ENCODE data around the gene CAPRIN1.
A peak's percentile ranks its signal among the peaks of the same experiment; 100 is the strongest.
"Not testable (repeated sequence)": the region's sequence is repeated elsewhere in the genome, so short reads cannot be mapped to it uniquely, and the experiment has no call there.

Gene CAPRIN1

GRCh38 chr11:34063061-34063795, 11.7 kb downstream of the CAPRIN1 start:
- H3K56ac ChIP-seq (ENCODE audit: low read length), result no peak overlapping the region
- no peak overlapping the region for H3K27ac ChIP-seq (ENCODE audit: low read depth, low read length)
- H3K36me3 ChIP-seq (ENCODE audit: control insufficient read depth, insufficient read depth, low read length), result peaks cover 2% of the 10 kb centered on the region
- H4K8ac ChIP-seq (ENCODE audit: low read depth, low read length), result no peak overlapping the region
- peaks cover 90% of the 10 kb centered on the region for H3K79me2 ChIP-seq (ENCODE audit: control insufficient read depth, insufficient read depth, low read length)
- H2BK120ac ChIP-seq (ENCODE audit: low read depth, low read length), result no peak overlapping the region
- no peak overlapping the region for H3K4me3 ChIP-seq (ENCODE audit: low read length)
- H4K5ac ChIP-seq (ENCODE audit: low read length), result no peak overlapping the region
- H2BK15ac ChIP-seq (replicated peaks; ENCODE audit: low read depth), result no peak overlapping the region
- H3K4me1 ChIP-seq (ENCODE audit: control insufficient read depth, low read depth, low read length), result no peaks in the 10 kb centered on the region
- H3K9ac ChIP-seq (ENCODE audit: low read length), result no peak overlapping the region
- H3K18ac ChIP-seq (ENCODE audit: low read length), result no peak overlapping the region
- H2BK5ac ChIP-seq (ENCODE audit: low read length), result no peak overlapping the region
- WGBS (ENCODE audit: extremely low coverage, insufficient coverage, low lambda C conversion rate), result no CpG with 5 or more reads among the region's 2 CpGs
- no peak overlapping the region for H3K4ac ChIP-seq (ENCODE audit: low read depth, low read length)
- peaks cover 3% of the 10 kb centered on the region for H3K79me1 ChIP-seq (ENCODE audit: low read length)
- no peak overlapping the region for H3K4me2 ChIP-seq (ENCODE audit: low read length)
- DNase-seq, result no peak
- no peaks in the 10 kb centered on the region for H3K27me3 ChIP-seq (ENCODE audit: insufficient read depth, low read length, poor library complexity)
- no peak overlapping the region for H2AK5ac ChIP-seq (ENCODE audit: low read length)
- no peak overlapping the region for H3K23ac ChIP-seq (ENCODE audit: low read length)

- Histone ChIP-seq H3K23ac (ENCODE audit: low read length) (no peak overlapping the region), H2BK120ac (ENCODE audit: low read depth, low read length) (no peak overlapping the region), H3K27ac (ENCODE audit: low read depth, low read length) (no peak overlapping the region), H3K4ac (ENCODE audit: low read depth, low read length) (no peak overlapping the region), H4K8ac (ENCODE audit: low read depth, low read length) (no peak overlapping the region), H2BK15ac (replicated peaks; ENCODE audit: low read depth) (no peak overlapping the region), H3K4me1 (ENCODE audit: control insufficient read depth, low read depth, low read length) (no peaks in the 10 kb centered on the region), H2AK5ac (ENCODE audit: low read length) (no peak overlapping the region), H3K27me3 (ENCODE audit: insufficient read depth, low read length, poor library complexity) (no peaks in the 10 kb centered on the region), H3K56ac (ENCODE audit: low read length) (no peak overlapping the region), H4K5ac (ENCODE audit: low read length) (no peak overlapping the region), H3K36me3 (ENCODE audit: control insufficient read depth, insufficient read depth, low read length) (peaks cover 2% of the 10 kb centered on the region), H3K79me2 (ENCODE audit: control insufficient read depth, insufficient read depth, low read length) (peaks cover 85% of the 10 kb centered on the region), H3K9ac (ENCODE audit: low read length) (no peak overlapping the region), H3K18ac (ENCODE audit: low read length) (no peak overlapping the region), H2BK5ac (ENCODE audit: low read length) (no peak overlapping the region), H3K4me3 (ENCODE audit: low read length) (no peak overlapping the region), H3K79me1 (ENCODE audit: low read length) (peaks cover 3% of the 10 kb centered on the region), H3K4me2 (ENCODE audit: low read length) (no peak overlapping the region)
- no CpG with 5 or more reads among the region's 2 CpGs for WGBS (ENCODE audit: extremely low coverage, insufficient coverage, low lambda C conversion rate)
- DNase-seq, result no peak
Measured at GRCh38 chr11:34064291-34064690, 12.8 kb downstream of the CAPRIN1 start.

- Histone ChIP-seq H3K79me1 (ENCODE audit: low read length) (peaks cover 3% of the 10 kb centered on the region), H3K9ac (ENCODE audit: low read length) (no peak overlapping the region), H3K27me3 (ENCODE audit: insufficient read depth, low read length, poor library complexity) (no peaks in the 10 kb centered on the region), H3K4ac (ENCODE audit: low read depth, low read length) (no peak overlapping the region), H3K79me2 (ENCODE audit: control insufficient read depth, insufficient read depth, low read length) (peaks cover 84% of the 10 kb centered on the region), H3K56ac (ENCODE audit: low read length) (no peak overlapping the region), H2BK120ac (ENCODE audit: low read depth, low read length) (no peak overlapping the region), H2AK5ac (ENCODE audit: low read length) (no peak overlapping the region), H3K4me3 (ENCODE audit: low read length) (no peak overlapping the region), H2BK5ac (ENCODE audit: low read length) (no peak overlapping the region), H3K36me3 (ENCODE audit: control insufficient read depth, insufficient read depth, low read length) (peaks cover 2% of the 10 kb centered on the region), H3K4me2 (ENCODE audit: low read length) (no peak overlapping the region), H3K23ac (ENCODE audit: low read length) (no peak overlapping the region), H3K4me1 (ENCODE audit: control insufficient read depth, low read depth, low read length) (no peaks in the 10 kb centered on the region), H4K8ac (ENCODE audit: low read depth, low read length) (peak overlapping the region; percentile 76), H3K18ac (ENCODE audit: low read length) (no peak overlapping the region), H2BK15ac (replicated peaks; ENCODE audit: low read depth) (no peak overlapping the region), H3K27ac (ENCODE audit: low read depth, low read length) (no peak overlapping the region), H4K5ac (ENCODE audit: low read length) (no peak overlapping the region)
- DNase-seq, result peak; percentile 45
- no CpG with 5 or more reads among the region's 6 CpGs for WGBS (ENCODE audit: extremely low coverage, insufficient coverage, low lambda C conversion rate)
Measured at GRCh38 chr11:34065505-34066203, 14.1 kb downstream of the CAPRIN1 start.

DNA sequence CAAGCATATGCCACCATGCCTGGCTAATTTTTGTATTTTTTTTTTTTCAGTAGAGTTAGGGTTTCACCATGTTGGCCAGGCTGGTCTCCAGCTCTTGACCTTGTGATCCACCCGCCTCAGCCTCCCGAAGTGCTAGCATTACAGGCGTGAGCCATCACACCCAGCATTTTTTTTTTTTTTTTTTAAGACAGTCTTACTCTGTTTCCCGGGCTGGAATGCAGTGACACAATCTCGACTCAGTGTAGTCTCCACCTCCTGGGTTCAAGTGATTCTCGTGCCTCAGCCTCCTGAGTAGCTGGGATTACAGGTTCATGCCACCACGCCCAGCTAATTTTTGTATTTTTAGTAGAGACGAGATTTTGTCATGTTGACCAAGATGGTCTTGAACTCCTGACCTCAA, 15.2 kb downstream of the CAPRIN1 start:
- not testable (repeated sequence) for H3K23ac ChIP-seq (ENCODE audit: low read length); H3K56ac ChIP-seq (ENCODE audit: low read length); H3K4me3 ChIP-seq (ENCODE audit: low read length); H3K9ac ChIP-seq (ENCODE audit: low read length); H3K79me1 ChIP-seq (ENCODE audit: low read length); H2BK5ac ChIP-seq (ENCODE audit: low read length); H2BK120ac ChIP-seq (ENCODE audit: low read depth, low read length); H2BK15ac ChIP-seq (replicated peaks; ENCODE audit: low read depth); H3K36me3 ChIP-seq (ENCODE audit: control insufficient read depth, insufficient read depth, low read length); H4K5ac ChIP-seq (ENCODE audit: low read length); H3K4me1 ChIP-seq (ENCODE audit: control insufficient read depth, low read depth, low read length); H4K8ac ChIP-seq (ENCODE audit: low read depth, low read length); H2AK5ac ChIP-seq (ENCODE audit: low read length); H3K18ac ChIP-seq (ENCODE audit: low read length); DNase-seq; H3K27ac ChIP-seq (ENCODE audit: low read depth, low read length); H3K4me2 ChIP-seq (ENCODE audit: low read length); H3K27me3 ChIP-seq (ENCODE audit: insufficient read depth, low read length, poor library complexity); H3K4ac ChIP-seq (ENCODE audit: low read depth, low read length)
- H3K79me2 ChIP-seq (ENCODE audit: control insufficient read depth, insufficient read depth, low read length), result peaks cover 82% of the 10 kb centered on the region
- WGBS (ENCODE audit: extremely low coverage, insufficient coverage, low lambda C conversion rate), result no CpG with 5 or more reads among the region's 8 CpGs

- Histone ChIP-seq H2BK120ac (ENCODE audit: low read depth, low read length) (no peak overlapping the region), H3K79me2 (ENCODE audit: control insufficient read depth, insufficient read depth, low read length) (peaks cover 80% of the 10 kb centered on the region), H2AK5ac (ENCODE audit: low read length) (no peak overlapping the region), H3K4me1 (ENCODE audit: control insufficient read depth, low read depth, low read length) (no peaks in the 10 kb centered on the region), H3K79me1 (ENCODE audit: low read length) (peaks cover 3% of the 10 kb centered on the region), H3K23ac (ENCODE audit: low read length) (no peak overlapping the region), H3K4ac (ENCODE audit: low read depth, low read length) (no peak overlapping the region), H3K4me3 (ENCODE audit: low read length) (no peak overlapping the region), H3K56ac (ENCODE audit: low read length) (no peak overlapping the region), H3K18ac (ENCODE audit: low read length) (no peak overlapping the region), H3K9ac (ENCODE audit: low read length) (no peak overlapping the region), H4K5ac (ENCODE audit: low read length) (no peak overlapping the region), H3K4me2 (ENCODE audit: low read length) (no peak overlapping the region), H3K27ac (ENCODE audit: low read depth, low read length) (no peak overlapping the region), H3K36me3 (ENCODE audit: control insufficient read depth, insufficient read depth, low read length) (peaks cover 2% of the 10 kb centered on the region), H3K27me3 (ENCODE audit: insufficient read depth, low read length, poor library complexity) (no peaks in the 10 kb centered on the region), H2BK15ac (replicated peaks; ENCODE audit: low read depth) (no peak overlapping the region), H4K8ac (ENCODE audit: low read depth, low read length) (no peak overlapping the region), H2BK5ac (ENCODE audit: low read length) (no peak overlapping the region)
- no peak for DNase-seq
- no CpG with 5 or more reads among the region's 7 CpGs for WGBS (ENCODE audit: extremely low coverage, insufficient coverage, low lambda C conversion rate)
Measured at GRCh38 chr11:34067383-34068065, 16.0 kb downstream of the CAPRIN1 start.
